SK-N-SH treated with all-trans-retinoic acid at 6 μM for 48 hours (cell line): ENCODE measurements around the gene KCNIP2.

Experiments
- ATAC-seq: fragments of 200-7000 bp; cut with Tn5 transposase; 3 replicates; pipeline ENCODE4 v1.9.1; 2020; ENCODE audit warnings: mild to moderate bottlenecking, moderate library complexity
- ARNTL ChIP-seq: fragments of 450-650 bp; formaldehyde crosslinking; IDR thresholded peaks from 2 replicates; pipeline ENCODE4 v1.5.0; 2020; ENCODE audit warnings: low read depth, mild to moderate bottlenecking, moderate library complexity, borderline replicate concordance
- CSDC2 ChIP-seq: fragments of 250-450 bp; sonication (Bioruptor Pico); IDR thresholded peaks from 2 replicates; pipeline ENCODE4 v1.5.0; 2020; ENCODE audit warnings: mild to moderate bottlenecking, moderate library complexity
- ESRRG ChIP-seq: fragments of 250-450 bp; sonication (Bioruptor Pico); IDR thresholded peaks from 2 replicates; pipeline ENCODE4 v1.6.1; 2021; ENCODE audit warnings: mild to moderate bottlenecking
- GLIS3 ChIP-seq: fragments of 250-450 bp; sonication (Bioruptor Pico); IDR thresholded peaks from 2 replicates; pipeline ENCODE4 v1.5.0; 2020; ENCODE audit warnings: mild to moderate bottlenecking, moderate library complexity
- ISL1 ChIP-seq: fragments of 250-450 bp; sonication (Bioruptor Pico); IDR thresholded peaks from 2 replicates; pipeline ENCODE4 v2.1.2; 2022; ENCODE audit warnings: mild to moderate bottlenecking, moderate library complexity
- OSR1 ChIP-seq: fragments of 250-450 bp; sonication (Bioruptor Pico); IDR thresholded peaks from 2 replicates; pipeline ENCODE4 v1.8.0; 2022; ENCODE audit warnings: moderate library complexity, mild to moderate bottlenecking, inconsistent platforms
- POU6F1 ChIP-seq: fragments of 250-450 bp; sonication (Bioruptor Pico); IDR thresholded peaks from 2 replicates; pipeline ENCODE4 v1.8.0; 2021; ENCODE audit warnings: low read depth, mild to moderate bottlenecking, moderate library complexity, borderline replicate concordance
- PPARA ChIP-seq: fragments of 250-450 bp; sonication (Bioruptor Pico); IDR thresholded peaks from 2 replicates; pipeline ENCODE4 v1.5.0; 2020; ENCODE audit warnings: mild to moderate bottlenecking, borderline replicate concordance
- RARB ChIP-seq: fragments of 250-450 bp; sonication (Bioruptor Pico); IDR thresholded peaks from 2 replicates; pipeline ENCODE4 v1.8.0; 2021; ENCODE audit warnings: mild to moderate bottlenecking, moderate library complexity
- SNAI2 ChIP-seq: fragments of 250-450 bp; sonication (Bioruptor Pico); IDR thresholded peaks from 2 replicates; pipeline ENCODE4 v1.5.0; 2020; ENCODE audit warnings: mild to moderate bottlenecking, moderate library complexity
- TCF4 ChIP-seq: fragments of 250-450 bp; sonication (Bioruptor Pico); IDR thresholded peaks from 2 replicates; pipeline ENCODE4 v1.8.0; 2021; ENCODE audit warnings: mild to moderate bottlenecking, moderate library complexity, borderline replicate concordance
- TSHZ2 ChIP-seq: fragments of 250-450 bp; sonication (Bioruptor Pico); IDR thresholded peaks from 2 replicates; pipeline ENCODE4 v1.5.0; 2020; ENCODE audit warnings: mild to moderate bottlenecking, moderate library complexity
- ZC3H10 ChIP-seq: fragments of 250-450 bp; sonication (Bioruptor Pico); IDR thresholded peaks from 2 replicates; pipeline ENCODE4 v1.5.1; 2021; ENCODE audit warnings: mild to moderate bottlenecking, moderate library complexity
- ZFP3 ChIP-seq: fragments of 250-450 bp; sonication (Bioruptor Pico); IDR thresholded peaks from 2 replicates; pipeline ENCODE4 v1.5.0; 2020; ENCODE audit warnings: mild to moderate bottlenecking, moderate library complexity
- ZFP30 ChIP-seq: fragments of 450-650 bp; formaldehyde crosslinking; IDR thresholded peaks from 2 replicates; pipeline ENCODE4 v1.5.0; 2022; ENCODE audit warnings: mild to moderate bottlenecking, moderate library complexity
- ZNF565 ChIP-seq: fragments of 450-650 bp; formaldehyde crosslinking; conservative IDR thresholded peaks from 2 replicates; pipeline ENCODE4 v1.5.0; 2020; ENCODE audit warnings: low read depth, mild to moderate bottlenecking, moderate library complexity
- ZNF70 ChIP-seq: fragments of 450-650 bp; formaldehyde crosslinking; IDR thresholded peaks from 2 replicates; pipeline ENCODE4 v1.5.0; 2020; ENCODE audit warnings: mild to moderate bottlenecking, moderate library complexity
- ZNF8 ChIP-seq: fragments of 450-650 bp; formaldehyde crosslinking; IDR thresholded peaks from 2 replicates; pipeline ENCODE4 v1.5.0; 2020; ENCODE audit warnings: mild to moderate bottlenecking, moderate library complexity
- TF ChIP-seq, protein P1 (sequence below): fragments of 250-450 bp; sonication (Bioruptor Pico); IDR thresholded peaks from 2 replicates; pipeline ENCODE4 v1.8.0; 2020; ENCODE audit warnings: mild to moderate bottlenecking, moderate library complexity, borderline replicate concordance
- TF ChIP-seq, protein P2 (sequence below): fragments of 250-450 bp; sonication (Bioruptor Pico); IDR thresholded peaks from 2 replicates; pipeline ENCODE4 v1.5.1; 2020; ENCODE audit warnings: low read depth, mild to moderate bottlenecking, moderate library complexity

The KCNIP2 gene

GRCh38 chr10:101848408-101848807, 4.8 kb upstream of the KCNIP2 start:
- ATAC-seq = no peak
- TF ChIP-seq PPARA (CRISPR knock-in tag) (no peak), CSDC2 (CRISPR knock-in tag) (no peak), RARB (no peak), ZNF70 (CRISPR knock-in tag) (no peak), POU6F1 (CRISPR knock-in tag) (no peak), ARNTL (CRISPR knock-in tag) (no peak), ISL1 (no peak), TSHZ2 (CRISPR knock-in tag) (no peak), GLIS3 (CRISPR knock-in tag) (no peak), ZFP30 (CRISPR knock-in tag) (no peak), ZC3H10 (CRISPR knock-in tag) (no peak), SNAI2 (CRISPR knock-in tag) (no peak), ZNF565 (CRISPR knock-in tag) (no peak), ESRRG (CRISPR knock-in tag) (no peak), ZFP3 (no peak)
- TF ChIP-seq, protein P1, sequence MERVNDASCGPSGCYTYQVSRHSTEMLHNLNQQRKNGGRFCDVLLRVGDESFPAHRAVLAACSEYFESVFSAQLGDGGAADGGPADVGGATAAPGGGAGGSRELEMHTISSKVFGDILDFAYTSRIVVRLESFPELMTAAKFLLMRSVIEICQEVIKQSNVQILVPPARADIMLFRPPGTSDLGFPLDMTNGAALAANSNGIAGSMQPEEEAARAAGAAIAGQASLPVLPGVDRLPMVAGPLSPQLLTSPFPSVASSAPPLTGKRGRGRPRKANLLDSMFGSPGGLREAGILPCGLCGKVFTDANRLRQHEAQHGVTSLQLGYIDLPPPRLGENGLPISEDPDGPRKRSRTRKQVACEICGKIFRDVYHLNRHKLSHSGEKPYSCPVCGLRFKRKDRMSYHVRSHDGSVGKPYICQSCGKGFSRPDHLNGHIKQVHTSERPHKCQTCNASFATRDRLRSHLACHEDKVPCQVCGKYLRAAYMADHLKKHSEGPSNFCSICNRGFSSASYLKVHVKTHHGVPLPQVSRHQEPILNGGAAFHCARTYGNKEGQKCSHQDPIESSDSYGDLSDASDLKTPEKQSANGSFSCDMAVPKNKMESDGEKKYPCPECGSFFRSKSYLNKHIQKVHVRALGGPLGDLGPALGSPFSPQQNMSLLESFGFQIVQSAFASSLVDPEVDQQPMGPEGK (CRISPR knock-in tag) = no peak
- TF ChIP-seq, protein P2, sequence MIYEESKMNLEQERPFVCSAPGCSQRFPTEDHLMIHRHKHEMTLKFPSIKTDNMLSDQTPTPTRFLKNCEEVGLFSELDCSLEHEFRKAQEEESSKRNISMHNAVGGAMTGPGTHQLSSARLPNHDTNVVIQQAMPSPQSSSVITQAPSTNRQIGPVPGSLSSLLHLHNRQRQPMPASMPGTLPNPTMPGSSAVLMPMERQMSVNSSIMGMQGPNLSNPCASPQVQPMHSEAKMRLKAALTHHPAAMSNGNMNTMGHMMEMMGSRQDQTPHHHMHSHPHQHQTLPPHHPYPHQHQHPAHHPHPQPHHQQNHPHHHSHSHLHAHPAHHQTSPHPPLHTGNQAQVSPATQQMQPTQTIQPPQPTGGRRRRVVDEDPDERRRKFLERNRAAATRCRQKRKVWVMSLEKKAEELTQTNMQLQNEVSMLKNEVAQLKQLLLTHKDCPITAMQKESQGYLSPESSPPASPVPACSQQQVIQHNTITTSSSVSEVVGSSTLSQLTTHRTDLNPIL (CRISPR knock-in tag) = no peak

GRCh38 chr10:101845893-101846292, 2.3 kb upstream of the KCNIP2 start:
- TF ChIP-seq OSR1 (no peak), TCF4 (CRISPR knock-in tag) (no peak), ESRRG (CRISPR knock-in tag) (no peak), POU6F1 (CRISPR knock-in tag) (no peak), RARB (no peak), ZNF8 (CRISPR knock-in tag) (no peak), CSDC2 (CRISPR knock-in tag) (no peak), ZC3H10 (CRISPR knock-in tag) (no peak), GLIS3 (CRISPR knock-in tag) (no peak), TSHZ2 (CRISPR knock-in tag) (no peak)
- TF ChIP-seq, protein P2 (CRISPR knock-in tag) = no peak

More at GRCh38 chr10:101845893-101846292, 2.3 kb upstream of the KCNIP2 start:
- no peak for ATAC-seq
